ENCODE measurements around the gene CTNS. TPM values are rescaled to one million over a fixed set of nuclear protein-coding genes. Genes with fewer than 3 reads are reported as not detected.

The CTNS gene
- 12.4 and 19.2 TPM in 2 replicates for total RNA-seq

DNA sequence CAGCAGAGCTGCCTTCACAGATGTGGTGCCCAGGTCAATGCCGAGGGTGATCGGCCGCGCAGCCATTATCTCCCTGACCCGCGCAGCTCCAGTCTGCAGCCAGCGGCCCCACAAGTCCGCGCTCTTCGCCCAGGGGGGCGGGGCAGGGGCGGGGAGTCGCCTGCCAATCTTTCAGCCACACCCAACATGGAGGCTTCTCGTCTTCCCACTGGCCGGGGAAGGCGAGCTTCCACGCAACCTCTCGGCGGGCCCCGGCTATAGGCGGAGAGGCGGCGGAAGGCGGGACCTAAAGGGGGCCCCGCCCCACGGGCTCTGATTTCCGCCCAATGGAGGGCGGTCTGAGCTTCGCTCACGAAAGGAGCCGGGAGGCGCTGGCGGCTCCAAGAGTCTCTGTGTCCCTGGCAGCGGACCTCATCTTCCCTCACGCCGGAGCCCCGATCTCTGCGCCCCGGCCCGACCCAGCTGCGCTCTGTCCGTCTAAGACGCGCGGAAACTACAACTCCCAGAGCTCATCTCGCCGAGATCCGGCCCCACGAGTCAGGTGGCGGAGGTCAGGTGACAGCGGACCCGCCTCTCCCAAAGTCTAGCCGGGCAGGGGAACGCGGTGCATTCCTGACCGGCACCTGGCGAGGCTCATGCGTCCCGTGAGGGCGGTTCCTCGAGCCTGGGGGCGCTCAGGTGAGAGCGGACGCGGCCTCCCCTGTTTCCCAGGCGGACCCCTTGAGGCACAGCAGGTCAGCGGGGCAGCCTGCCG lies at the start of gene CTNS, which contains the start of gene SHPK:
Gene CTNS, plus strand, starts transcription at position 607 of the 754 bp plus-strand sequence. CDS start 3,447 bp downstream, outside the sequence.
Gene SHPK, minus strand, starts transcription at position 97 of the 754 bp plus-strand sequence. Its CDS starts 31 bp downstream, at position 66.

DNA sequence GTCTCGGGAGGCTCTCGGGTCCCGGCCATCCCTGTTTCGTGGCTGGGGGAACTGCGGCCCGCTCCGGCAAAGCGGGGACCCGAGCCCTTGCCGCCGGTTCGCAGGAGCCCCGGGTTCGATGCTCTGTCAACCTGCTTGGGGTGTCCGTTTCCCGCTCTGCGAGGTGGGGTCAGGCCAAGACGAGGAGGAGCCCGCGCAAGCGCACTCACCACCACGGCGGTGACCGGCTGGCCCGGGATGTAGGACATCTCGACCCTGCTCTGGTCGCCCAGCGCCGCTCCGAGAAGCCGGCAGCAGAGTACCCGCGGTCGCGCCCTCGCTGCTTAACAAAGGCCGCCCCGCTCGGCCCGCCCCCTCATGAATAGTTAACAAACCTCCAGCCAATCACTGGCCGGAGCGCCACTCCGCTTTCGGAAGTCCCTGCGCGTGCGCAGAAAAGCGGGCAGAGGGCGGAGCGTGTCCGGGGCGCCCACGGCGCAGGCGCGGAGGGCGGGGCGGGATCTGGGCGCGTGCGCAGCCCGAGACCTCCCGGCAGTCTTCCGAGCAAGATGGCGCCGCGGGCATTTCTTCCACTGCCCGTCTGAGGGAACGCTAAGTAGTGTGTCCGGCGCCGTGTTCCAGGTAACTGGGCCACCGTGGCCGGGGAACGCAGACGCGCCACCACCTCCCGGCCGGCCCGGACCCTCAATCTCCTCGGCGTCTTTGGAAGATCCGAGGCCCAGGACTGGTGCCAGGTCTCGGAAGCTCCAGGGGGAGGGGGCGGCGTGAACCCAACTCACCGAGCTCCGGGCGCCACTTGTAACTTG lies 31.9 kb downstream of the CTNS start, which contains the start of the genes EMC6 and TAX1BP3:
Gene EMC6, plus strand, starts transcription at position 534 of the 806 bp plus-strand sequence. CDS start 335 bp downstream, outside the sequence.
Gene TAX1BP3, minus strand, starts transcription at position 300 of the 806 bp plus-strand sequence. Its CDS starts 52 bp downstream, at position 248.

DNA sequence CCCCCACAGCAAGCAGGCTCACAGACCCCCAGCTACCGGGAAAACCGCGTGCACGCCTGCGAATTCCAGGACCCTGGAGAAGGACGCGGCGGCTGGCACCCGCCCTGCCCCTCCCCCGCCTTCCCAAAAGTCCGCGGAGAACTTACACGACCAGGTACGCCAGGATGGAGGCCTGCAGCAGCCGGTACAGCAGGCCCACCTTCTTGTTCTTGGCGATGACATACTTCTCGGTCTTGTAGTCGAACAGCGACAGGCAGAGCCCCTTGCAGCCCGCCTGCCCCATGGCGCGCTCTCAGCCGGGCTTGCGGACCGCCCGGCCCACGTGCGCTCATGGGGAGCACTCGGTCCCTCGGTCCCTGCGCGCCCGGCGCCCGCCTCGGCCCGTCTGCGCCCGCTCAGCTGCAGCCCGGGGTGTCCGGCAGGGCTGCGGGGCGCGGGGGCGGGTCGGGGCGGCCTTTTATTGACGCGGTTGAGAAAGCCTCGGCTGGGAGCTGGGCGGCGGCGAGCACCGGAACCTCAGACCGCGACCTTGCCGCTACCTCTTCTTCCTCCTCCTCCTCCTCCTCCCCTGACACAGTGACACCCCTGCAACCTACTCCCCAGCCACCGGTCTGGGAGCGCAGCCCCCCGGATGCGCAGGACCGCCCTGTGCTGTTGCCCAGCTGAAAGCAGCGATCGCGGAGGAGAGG lies 59.3 kb downstream of the CTNS start, which contains the start of gene P2RX5:
Gene P2RX5, minus strand, starts transcription at position 433 of the 689 bp plus-strand sequence. Its CDS starts 150 bp downstream, at position 283.

Other genes with a start within 250 kb of the CTNS start
- gene OR1E1, start 238.3 kb upstream of the CTNS start, total RNA-seq, result not detected in 2 replicates
- gene OR3A3, start 225.4 kb upstream of the CTNS start, total RNA-seq, result not detected in 2 replicates
- not detected in 2 replicates for gene OR1E2, start 202.9 kb upstream of the CTNS start, total RNA-seq
- gene SPATA22, start 164.9 kb upstream of the CTNS start, total RNA-seq, result 0.87 TPM in 1 of 2 replicates, not detected in the other
- 0.06 and 0.13 TPM in 2 replicates for gene ASPA, start 160.8 kb upstream of the CTNS start, total RNA-seq
- gene TRPV3, start 78.9 kb upstream of the CTNS start, total RNA-seq, result 0.53 and 0.68 TPM in 2 replicates
- 0.92 and 1.2 TPM in 2 replicates for gene TRPV1, start 27.3 kb upstream of the CTNS start, total RNA-seq
- 8.5 and 9.6 TPM in 2 replicates for gene SHPK, start 510 bp upstream of the CTNS start, total RNA-seq
- 130 and 142 TPM in 2 replicates for gene TAX1BP3, start 31.8 kb downstream of the CTNS start, total RNA-seq
- 12.3 and 15.2 TPM in 2 replicates for gene EMC6, start 32.1 kb downstream of the CTNS start, total RNA-seq
- gene P2RX5, start 59.4 kb downstream of the CTNS start, total RNA-seq, result 1.3 and 1.5 TPM in 2 replicates
- 2.7 and 3.8 TPM in 2 replicates for gene HASPIN, start 87.1 kb downstream of the CTNS start, total RNA-seq
- 19.5 and 19.7 TPM in 2 replicates for gene ITGAE, start 164.4 kb downstream of the CTNS start, total RNA-seq
- 16.8 and 18.5 TPM in 2 replicates for gene NCBP3, start 209.5 kb downstream of the CTNS start, total RNA-seq